H9 (cell line): ENCODE measurements around the gene BCL11B. TPM values are rescaled to one million over a fixed set of nuclear protein-coding genes. Genes with fewer than 3 reads are reported as not detected.

Experiments used
- DNase-seq: peaks from one replicate; pipeline ENCODE4 v3.0.0-alpha.2; 2017
- H2AFZ ChIP-seq: one replicate; pipeline ENCODE4 v1.6.1; 2013; ENCODE audit warnings: mild to moderate bottlenecking, low read length, control low read depth, moderate library complexity
- H2AK5ac ChIP-seq: 2 replicates; pipeline ENCODE4 v1.6.1; 2013; ENCODE audit warnings: low read length, control low read depth, mixed read lengths; ENCODE audit not compliant: insufficient read length
- H2BK120ac ChIP-seq: one replicate; pipeline ENCODE4 v1.6.1; 2013; ENCODE audit warnings: low read depth, mild to moderate bottlenecking, low read length, control low read depth, inconsistent platforms; ENCODE audit not compliant: poor library complexity, severe bottlenecking
- H2BK12ac ChIP-seq: 2 replicates; pipeline ENCODE4 v1.6.1; 2013; ENCODE audit warnings: low read length, control low read depth, mixed read lengths, low read depth; ENCODE audit not compliant: insufficient read length
- H2BK15ac ChIP-seq: 2 replicates; pipeline ENCODE4 v1.6.1; 2013; ENCODE audit warnings: low read depth, low read length, control low read depth
- H2BK20ac ChIP-seq: one replicate; pipeline ENCODE4 v1.6.1; 2013; ENCODE audit warnings: low read depth, mild to moderate bottlenecking, low read length, control low read depth, inconsistent platforms; ENCODE audit not compliant: poor library complexity, severe bottlenecking
- H2BK5ac ChIP-seq: 2 replicates; pipeline ENCODE4 v1.6.1; 2013; ENCODE audit warnings: low read length, control low read depth, mixed read lengths; ENCODE audit not compliant: insufficient read length
- H3K14ac ChIP-seq: 2 replicates; pipeline ENCODE4 v1.6.1; 2013; ENCODE audit warnings: low read length, control low read depth; ENCODE audit not compliant: insufficient read depth
- H3K18ac ChIP-seq: 2 replicates; pipeline ENCODE4 v1.6.1; 2013; ENCODE audit warnings: low read depth, mild to moderate bottlenecking, mixed read lengths, low read length, control low read depth; ENCODE audit not compliant: insufficient read length
- H3K23ac ChIP-seq: 2 replicates; pipeline ENCODE4 v1.6.1; 2013; ENCODE audit warnings: low read length, control low read depth, mixed read lengths, low read depth; ENCODE audit not compliant: insufficient read length
- H3K23me2 ChIP-seq: 2 replicates; pipeline ENCODE4 v1.6.1; 2013; ENCODE audit warnings: low read depth, mild to moderate bottlenecking, mixed read lengths, low read length, control low read depth; ENCODE audit not compliant: insufficient read length, poor library complexity, severe bottlenecking
- H3K27ac ChIP-seq: 2 replicates; pipeline ENCODE4 v1.5.1; 2013; ENCODE audit warnings: low read length, control low read depth, mixed read lengths, low read depth; ENCODE audit not compliant: insufficient read length
- H3K27me3 ChIP-seq: 2 replicates; pipeline ENCODE4 v1.6.1; 2013; ENCODE audit warnings: low read length, control low read depth, inconsistent platforms; ENCODE audit not compliant: insufficient read depth
- H3K4ac ChIP-seq: 2 replicates; pipeline ENCODE4 v1.6.1; 2013; ENCODE audit warnings: low read depth, mild to moderate bottlenecking, control low read depth, inconsistent platforms, low read length, moderate library complexity
- H3K4me1 ChIP-seq: 2 replicates; pipeline ENCODE4 v1.6.1; 2013; ENCODE audit warnings: low read length, control low read depth, inconsistent platforms; ENCODE audit not compliant: insufficient read depth
- H3K4me2 ChIP-seq: 2 replicates; pipeline ENCODE4 v1.6.1; 2013; ENCODE audit warnings: low read length, control low read depth, mixed read lengths; ENCODE audit not compliant: insufficient read length, insufficient read depth
- H3K56ac ChIP-seq: 2 replicates; pipeline ENCODE4 v1.6.1; 2013; ENCODE audit warnings: low read depth, mild to moderate bottlenecking, mixed read lengths, low read length, control low read depth; ENCODE audit not compliant: insufficient read length
- H3K79me1 ChIP-seq: 2 replicates; pipeline ENCODE4 v1.6.1; 2013; ENCODE audit warnings: low read depth, mild to moderate bottlenecking, moderate library complexity, low read length, control low read depth, inconsistent platforms; ENCODE audit not compliant: insufficient read depth, poor library complexity, severe bottlenecking
- H3K79me2 ChIP-seq: 2 replicates; pipeline ENCODE4 v1.6.1; 2013; ENCODE audit warnings: low read length, control low read depth, inconsistent platforms; ENCODE audit not compliant: insufficient read depth
- H3K9ac ChIP-seq: 2 replicates; pipeline ENCODE4 v1.6.1; 2013; ENCODE audit warnings: low read length, control low read depth, mixed read lengths; ENCODE audit not compliant: insufficient read length; ENCODE audit errors: extremely low read depth
- H3K9me3 ChIP-seq: one replicate; pipeline ENCODE4 v1.6.1; 2013; ENCODE audit warnings: low read depth, low read length, inconsistent platforms; ENCODE audit not compliant: control insufficient read depth
- H3T11ph ChIP-seq: one replicate; pipeline ENCODE4 v1.6.1; 2013; ENCODE audit warnings: mild to moderate bottlenecking, low read length, control low read depth, inconsistent platforms
- H4K20me1 ChIP-seq: one replicate; pipeline ENCODE4 v1.6.1; 2013; ENCODE audit not compliant: control insufficient read depth, insufficient read length, insufficient read depth
- H4K5ac ChIP-seq: 2 replicates; pipeline ENCODE4 v1.6.1; 2013; ENCODE audit warnings: low read depth, mild to moderate bottlenecking, mixed read lengths, low read length, control low read depth; ENCODE audit not compliant: insufficient read length
- H4K8ac ChIP-seq: replicated peaks from 2 replicates; pipeline ENCODE4 v1.6.1; 2013; ENCODE audit warnings: low read length, control low read depth, mixed read lengths, low read depth; ENCODE audit not compliant: insufficient read length
- H4K91ac ChIP-seq: 2 replicates; pipeline ENCODE4 v1.6.1; 2013; ENCODE audit warnings: low read depth, mild to moderate bottlenecking, moderate library complexity, mixed read lengths, low read length, control low read depth; ENCODE audit not compliant: insufficient read length
- H3K27ac Mint-ChIP-seq, 3 experiments: 2 replicates in 2 of 3; 3 replicates in 1 of 3; pipeline ENCODE4 v1.8.0; 2020 to 2021; ENCODE audit warnings: mixed read lengths in 3 of 3, mild to moderate bottlenecking in 1 of 3, moderate library complexity in 1 of 3
- H3K27me3 Mint-ChIP-seq: 2 replicates; pipeline ENCODE4 v1.8.0; 2021; ENCODE audit warnings: low read depth, mild to moderate bottlenecking, moderate library complexity, mixed read lengths
- H3K36me3 Mint-ChIP-seq, 3 experiments: 2 replicates in 2 of 3; 3 replicates in 1 of 3; pipeline ENCODE4 v1.8.0; 2020 to 2021; ENCODE audit warnings: low read depth in 3 of 3, mixed read lengths in 3 of 3; ENCODE audit not compliant: insufficient read depth in 1 of 3
- H3K4me1 Mint-ChIP-seq, 2 experiments: 2 replicates each; pipeline ENCODE4 v1.8.0; 2020; ENCODE audit warnings: mixed read lengths in 2 of 2
- H3K4me3 Mint-ChIP-seq, 2 experiments: 2 replicates in 1 of 2; 3 replicates in 1 of 2; pipeline ENCODE4 v1.8.0; 2020 to 2021; ENCODE audit warnings: mild to moderate bottlenecking in 2 of 2, mixed read lengths in 2 of 2, moderate library complexity in 1 of 2
- H3K9me3 Mint-ChIP-seq, 2 experiments: 2 replicates in 1 of 2; 3 replicates in 1 of 2; pipeline ENCODE4 v1.8.0; 2020; ENCODE audit warnings: mild to moderate bottlenecking in 2 of 2, mixed read lengths in 2 of 2, moderate library complexity in 1 of 2
- WGBS: extraction: QIAGEN DNeasy Blood & Tissue Kit; methylation state at CpG from one replicate; pipeline ENCODE4 v1.1.7; 2013; ENCODE audit warnings: missing lambda C conversion rate, low lambda C conversion rate, mixed read lengths; ENCODE audit not compliant: insufficient read length; ENCODE audit errors: extremely low coverage; 5-methylcytosine and 5-hydroxymethylcytosine counted together
- total RNA-seq: library from RNA; stranded (reverse); gene quantifications from 2 replicates; pipeline ENCODE4 v1.2.1, GENCODE V29; 2021
- TF ChIP-seq, protein P1 (sequence below): fragments of 200-600 bp; sonication (generic); conservative IDR thresholded peaks from 3 replicates; pipeline ENCODE4 v1.8.0; 2021; ENCODE audit warnings: antibody characterized with exemption, mild to moderate bottlenecking

BCL11B gene
- total RNA-seq, 1 experiment from 2014 or later, result 4.9 TPM

DNA sequence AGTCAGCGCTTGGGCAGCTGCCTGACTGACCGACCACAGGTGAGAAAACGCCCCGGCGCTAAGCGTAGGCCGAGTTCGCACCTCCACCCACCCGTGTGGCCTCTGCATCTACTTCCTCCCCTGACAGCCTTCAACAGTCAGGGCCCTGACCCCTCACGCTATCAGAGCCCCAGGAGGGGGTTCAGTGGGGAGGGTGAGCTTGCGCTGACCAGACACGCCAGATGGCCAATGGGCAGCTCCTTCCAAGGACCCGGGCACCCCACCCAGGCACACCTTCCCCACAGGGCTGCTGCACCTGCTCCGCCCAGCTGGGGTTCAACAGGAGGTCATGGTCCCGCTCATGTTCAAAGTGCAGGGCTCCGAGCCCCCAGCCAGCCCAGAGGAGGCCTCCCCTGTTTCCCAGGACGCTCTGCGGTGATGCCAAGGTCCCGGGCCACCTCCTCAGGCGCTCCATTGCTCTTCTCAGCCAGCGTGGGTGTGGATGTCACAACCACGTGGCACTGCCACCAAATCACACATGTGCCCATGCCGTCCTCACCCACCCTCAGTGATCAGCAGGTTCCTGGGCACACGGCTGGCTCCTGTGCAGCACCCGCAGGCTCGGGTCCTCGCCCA, 48.7 kb upstream of the BCL11B start:
- Histone ChIP-seq H3K79me2 (no peaks in the 10 kb centered on the region), H3K79me1 (no peaks in the 10 kb centered on the region), H3K9me3 (no peaks in the 10 kb centered on the region), H3T11ph (no peak overlapping the region), H2BK12ac (no peak overlapping the region), H3K4me2 (no peak overlapping the region), H2BK5ac (no peak overlapping the region), H4K5ac (no peak overlapping the region), H2AFZ (no peak overlapping the region), H3K9ac (no peak overlapping the region), H3K18ac (no peak overlapping the region), H3K14ac (no peak overlapping the region), H4K8ac (no peak overlapping the region), H4K91ac (no peak overlapping the region), H4K20me1 (no peaks in the 10 kb centered on the region), H3K23ac (no peak overlapping the region), H2BK15ac (no peak overlapping the region), H3K27me3 (no peaks in the 10 kb centered on the region), H2AK5ac (no peak overlapping the region), H2BK20ac (no peak overlapping the region), H3K27ac (no peak overlapping the region), H3K56ac (no peak overlapping the region), H3K4me1 (no peaks in the 10 kb centered on the region; the same call in 1 of the 2 replicates), H3K4ac (no peak overlapping the region), H2BK120ac (no peak overlapping the region), H3K23me2 (no peaks in the 10 kb centered on the region)
- Mint-ChIP-seq H3K27ac (no peak overlapping the region), H3K4me1 (peaks cover 11 to 12% of the 10 kb centered on the region in 2 experiments), H3K36me3 (no peaks in the 10 kb centered on the region; a peak in 1 of 7 replicates), H3K27me3 (no peaks in the 10 kb centered on the region; the same call in 1 of the 2 replicates), H3K9me3 (no peaks in the 10 kb centered on the region), H3K4me3 (no peak overlapping the region)
- TF ChIP-seq, protein P1, sequence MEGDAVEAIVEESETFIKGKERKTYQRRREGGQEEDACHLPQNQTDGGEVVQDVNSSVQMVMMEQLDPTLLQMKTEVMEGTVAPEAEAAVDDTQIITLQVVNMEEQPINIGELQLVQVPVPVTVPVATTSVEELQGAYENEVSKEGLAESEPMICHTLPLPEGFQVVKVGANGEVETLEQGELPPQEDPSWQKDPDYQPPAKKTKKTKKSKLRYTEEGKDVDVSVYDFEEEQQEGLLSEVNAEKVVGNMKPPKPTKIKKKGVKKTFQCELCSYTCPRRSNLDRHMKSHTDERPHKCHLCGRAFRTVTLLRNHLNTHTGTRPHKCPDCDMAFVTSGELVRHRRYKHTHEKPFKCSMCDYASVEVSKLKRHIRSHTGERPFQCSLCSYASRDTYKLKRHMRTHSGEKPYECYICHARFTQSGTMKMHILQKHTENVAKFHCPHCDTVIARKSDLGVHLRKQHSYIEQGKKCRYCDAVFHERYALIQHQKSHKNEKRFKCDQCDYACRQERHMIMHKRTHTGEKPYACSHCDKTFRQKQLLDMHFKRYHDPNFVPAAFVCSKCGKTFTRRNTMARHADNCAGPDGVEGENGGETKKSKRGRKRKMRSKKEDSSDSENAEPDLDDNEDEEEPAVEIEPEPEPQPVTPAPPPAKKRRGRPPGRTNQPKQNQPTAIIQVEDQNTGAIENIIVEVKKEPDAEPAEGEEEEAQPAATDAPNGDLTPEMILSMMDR, result no peak
- no peak for DNase-seq
- WGBS, result no CpG with 5 or more reads among the region's 27 CpGs
